Measurements from ENCODE around the gene SWT1.
"Not testable (repeated sequence)": the region's sequence is repeated elsewhere in the genome, so short reads cannot be mapped to it uniquely, and the experiment has no call there.

SWT1 gene

GRCh38 chr1:185252404-185252803 lies 95.4 kb downstream of the SWT1 start:
- not testable (repeated sequence) for DNase-seq

DNA sequence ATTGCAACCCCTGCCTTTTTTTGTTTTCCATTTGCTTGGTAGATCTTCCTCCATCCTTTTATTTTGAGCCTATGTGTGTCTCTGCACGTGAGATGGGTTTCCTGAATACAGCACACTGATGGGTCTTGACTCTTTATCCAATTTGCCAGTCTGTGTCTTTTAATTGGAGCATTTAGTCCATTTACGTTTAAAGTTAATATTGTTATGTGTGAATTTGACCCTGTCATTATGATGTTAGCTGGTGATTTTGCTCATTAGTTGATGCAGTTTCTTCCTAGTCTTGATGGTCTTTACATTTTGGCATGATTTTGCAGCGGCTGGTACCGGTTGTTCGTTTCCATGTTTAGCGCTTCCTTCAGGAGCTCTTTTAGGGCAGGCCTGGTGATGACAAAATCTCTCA lies 98.6 kb downstream of the SWT1 start:
- DNase-seq: not testable (repeated sequence)

- DNase-seq: not testable (repeated sequence)
Measured at GRCh38 chr1:185257116-185257949, 100.4 kb downstream of the SWT1 start.

DNA sequence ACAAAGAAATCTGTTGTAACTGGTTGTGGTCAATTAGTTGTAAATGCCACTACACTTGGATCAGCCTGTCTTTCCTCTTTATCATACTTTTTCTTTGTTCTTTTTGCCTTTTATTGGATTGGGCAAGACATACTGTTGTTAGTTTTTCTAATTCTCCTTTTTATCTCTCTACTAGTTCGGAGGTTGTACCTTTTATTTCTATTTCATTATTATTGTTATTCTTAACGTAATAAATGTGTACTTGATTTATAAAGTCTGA lies 100.9 kb downstream of the SWT1 start:
- DNase-seq: peak; percentile 28

DNA sequence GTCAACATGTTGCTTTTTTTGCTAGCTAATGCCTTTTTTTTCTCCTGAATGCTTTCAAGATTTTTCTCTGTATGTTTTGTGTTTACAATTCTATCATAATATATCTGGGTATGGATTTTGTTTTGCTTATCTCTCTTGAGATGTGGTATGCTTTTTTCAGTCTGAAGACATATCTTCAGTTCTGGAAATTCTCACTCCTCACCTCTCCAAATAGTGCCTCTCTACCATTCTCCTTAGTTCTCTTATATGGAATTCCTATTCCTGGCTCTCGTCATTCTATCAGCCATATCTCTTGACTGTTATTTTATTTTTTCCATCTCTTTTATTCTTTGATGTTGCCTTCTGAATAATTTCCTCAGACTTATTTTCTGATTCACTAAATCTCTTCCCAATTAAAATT lies 101.7 kb downstream of the SWT1 start:
- no peak for DNase-seq

GRCh38 chr1:185260611-185261010 lies 103.6 kb downstream of the SWT1 start:
- DNase-seq: no peak

DNA sequence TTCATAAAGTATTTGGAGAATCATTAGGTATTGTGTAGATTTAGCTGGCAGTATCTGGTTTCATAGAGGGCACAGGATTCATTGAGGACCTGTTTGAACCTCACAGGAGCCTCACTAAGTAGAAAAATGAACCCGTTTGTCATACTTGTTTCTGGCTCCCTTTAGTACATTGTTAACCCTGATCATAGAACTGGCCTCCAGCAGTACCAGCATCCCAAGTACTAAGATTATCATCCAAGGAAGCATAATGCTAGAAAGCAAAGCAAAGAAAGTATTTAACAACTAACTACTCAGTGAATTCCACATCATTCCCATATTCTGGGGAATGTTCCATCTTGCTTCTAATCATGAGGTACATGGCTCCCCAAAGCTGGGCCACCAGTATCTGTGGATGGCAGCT lies 105.2 kb downstream of the SWT1 start:
- no peak for DNase-seq

GRCh38 chr1:185263292-185263691 lies 106.3 kb downstream of the SWT1 start:
- DNase-seq: no peak

DNA sequence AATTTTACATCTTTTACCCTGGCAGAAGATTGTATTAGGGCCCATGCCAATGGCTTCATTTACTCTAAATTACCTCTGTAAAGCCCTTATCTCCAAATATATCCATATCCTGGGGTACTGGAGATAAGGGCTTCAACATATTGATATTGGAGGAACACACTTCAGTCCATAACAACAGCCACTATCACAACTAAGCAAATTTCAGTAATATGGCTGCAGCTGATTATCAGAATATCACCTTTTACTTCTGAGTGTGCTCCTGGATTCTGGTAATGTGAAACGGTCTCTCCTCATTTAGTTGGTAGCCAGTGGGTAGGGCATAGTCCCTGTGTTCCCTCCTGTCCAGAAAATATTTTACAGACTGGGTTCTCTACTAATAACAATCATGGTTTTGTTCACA lies 106.8 kb downstream of the SWT1 start:
- no peak for DNase-seq

DNA sequence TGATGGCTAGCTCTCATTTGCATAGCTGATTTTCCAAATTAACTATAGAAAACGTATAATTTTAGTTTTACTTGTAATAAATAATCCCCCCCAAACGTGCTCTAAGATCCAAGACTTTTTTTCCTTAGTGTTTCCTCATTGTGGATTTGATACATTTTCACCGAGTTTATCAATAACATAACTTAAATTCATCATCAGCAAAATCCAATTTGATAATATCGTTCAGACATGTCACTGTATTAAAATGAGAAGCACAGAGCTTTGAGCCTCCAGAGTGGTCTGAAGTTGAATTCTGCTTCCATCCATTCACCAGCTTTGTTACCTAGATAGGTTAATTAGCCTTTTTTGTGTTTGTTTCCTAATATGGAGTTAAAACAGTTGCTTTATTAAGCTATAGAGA lies 108.3 kb downstream of the SWT1 start:
- no peak for DNase-seq

GRCh38 chr1:185267301-185267700 lies 110.3 kb downstream of the SWT1 start:
- DNase-seq: no peak

- no peak for DNase-seq
Measured at GRCh38 chr1:185267701-185268100, 110.7 kb downstream of the SWT1 start.

- DNase-seq: no peak
Measured at GRCh38 chr1:185268352-185268751, 111.4 kb downstream of the SWT1 start.

GRCh38 chr1:185271921-185272320 lies 115.0 kb downstream of the SWT1 start:
- DNase-seq: no peak

GRCh38 chr1:185279571-185279970 lies 122.6 kb downstream of the SWT1 start:
- DNase-seq: peak; percentile 21

DNA sequence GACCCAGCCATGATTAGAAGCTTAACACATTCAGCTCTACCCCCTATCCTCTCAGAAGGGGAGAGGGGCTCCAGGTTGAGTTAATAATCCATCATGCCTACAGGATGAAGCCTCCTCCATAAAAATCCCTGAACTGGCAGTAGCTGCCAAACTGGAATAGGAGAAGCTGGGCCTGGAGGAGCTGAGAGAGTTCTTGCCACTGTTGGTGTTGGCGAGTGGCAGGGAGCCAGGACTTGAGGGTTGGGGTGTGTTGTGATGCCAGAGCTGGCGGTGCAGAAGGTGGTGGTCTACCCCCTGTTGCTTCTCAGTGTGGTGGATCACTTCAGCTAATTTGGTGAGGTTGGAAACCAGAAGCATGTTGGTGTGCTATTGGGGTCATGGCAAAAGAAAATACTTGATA lies 123.6 kb downstream of the SWT1 start:
- no peak for DNase-seq

DNA sequence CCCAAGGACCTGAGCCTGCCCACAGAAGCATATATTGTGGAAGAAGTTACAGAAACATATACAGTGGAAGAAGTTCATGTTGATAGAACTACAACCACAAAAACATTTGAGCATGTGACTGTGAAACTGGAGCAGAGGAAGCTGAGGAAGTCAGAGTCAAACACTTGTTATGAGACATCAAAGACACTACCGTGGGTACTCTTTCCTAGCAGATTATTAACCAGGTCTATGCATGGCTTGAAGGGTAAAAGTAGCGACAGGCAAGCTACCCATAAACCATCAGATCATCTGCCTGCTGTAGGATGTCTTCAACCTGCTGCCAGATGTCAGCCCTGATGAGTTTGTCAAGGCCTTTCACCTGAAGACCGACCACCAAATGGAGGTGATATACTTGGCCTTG lies 124.3 kb downstream of the SWT1 start:
- no peak for DNase-seq

GRCh38 chr1:185284116-185284515 lies 127.1 kb downstream of the SWT1 start:
- peak; percentile 5 for DNase-seq

DNA sequence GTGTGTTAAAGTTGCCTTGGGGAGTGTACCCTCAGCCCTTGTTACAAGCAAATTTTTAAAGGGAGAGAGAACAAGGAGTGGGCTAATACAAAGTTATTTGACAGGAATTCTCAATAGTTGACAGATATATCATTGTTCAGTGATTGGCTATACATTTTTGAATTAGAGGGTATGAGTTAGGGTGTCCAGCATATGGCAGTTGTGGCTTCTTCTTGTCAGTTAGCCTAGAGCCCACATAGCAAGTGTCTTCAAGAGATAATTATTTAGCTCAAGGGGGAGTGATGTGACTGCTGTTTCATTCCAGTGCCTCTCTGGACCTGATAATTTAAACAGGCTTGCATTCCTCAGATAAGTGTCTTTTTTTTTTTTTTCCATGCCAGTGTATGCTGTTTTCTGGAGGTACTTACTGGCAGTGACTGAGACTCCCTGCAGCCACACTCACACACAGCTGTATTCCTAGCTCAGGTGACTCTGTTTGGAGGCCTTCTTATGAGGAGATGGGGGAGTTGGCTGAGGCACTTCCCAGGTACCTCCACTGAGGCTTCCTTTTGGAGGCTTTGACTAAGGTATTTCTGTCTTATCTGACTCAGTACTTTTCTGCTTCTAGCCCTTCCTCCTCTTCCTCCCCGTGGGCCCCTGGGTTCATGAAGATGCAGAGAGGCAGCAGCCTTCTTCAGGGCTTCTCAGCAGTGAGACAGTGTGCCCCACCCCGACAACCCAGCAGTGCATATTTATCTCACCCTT lies 127.7 kb downstream of the SWT1 start:
- peak; percentile 8 for DNase-seq

DNA sequence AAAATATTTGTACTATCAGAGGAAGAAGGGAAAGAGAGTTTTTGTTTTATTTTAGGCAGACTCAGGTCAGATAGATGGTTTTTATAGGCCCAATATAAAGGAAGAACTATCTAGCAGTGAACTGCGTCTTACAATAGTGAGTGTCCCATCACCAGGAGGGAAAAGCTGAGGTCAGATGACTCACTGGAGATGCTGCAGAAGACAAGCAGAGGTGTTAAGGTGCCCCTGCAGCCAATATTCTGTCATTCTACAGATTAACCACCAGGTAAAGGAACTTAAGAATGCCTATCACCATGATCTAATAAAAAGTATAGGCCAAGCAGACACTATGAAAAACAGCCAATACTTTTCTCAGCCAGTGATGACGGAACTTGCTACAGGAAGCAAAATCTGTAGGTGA lies 130.5 kb downstream of the SWT1 start:
- DNase-seq: no peak

DNA sequence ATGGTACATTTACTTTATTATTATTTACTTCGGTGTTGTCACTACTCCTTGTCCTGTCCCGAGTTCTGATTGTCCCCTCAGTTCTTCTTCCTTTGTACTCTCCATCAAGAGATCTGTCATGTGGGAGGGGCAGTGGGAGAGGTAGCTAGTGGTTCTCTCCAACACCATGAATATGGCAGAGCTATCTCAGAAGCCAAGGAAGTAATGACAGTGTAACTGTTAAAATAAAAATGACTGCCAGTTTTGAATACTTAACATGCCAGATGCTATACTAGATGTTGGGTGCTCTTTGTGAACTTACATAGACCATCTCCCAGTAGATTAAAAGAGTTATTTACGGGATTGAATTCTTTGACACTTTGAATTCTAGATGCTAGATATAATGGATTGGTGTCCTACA lies 131.5 kb downstream of the SWT1 start:
- DNase-seq: no peak

GRCh38 chr1:185289880-185290279 lies 132.9 kb downstream of the SWT1 start:
- no peak for DNase-seq

DNA sequence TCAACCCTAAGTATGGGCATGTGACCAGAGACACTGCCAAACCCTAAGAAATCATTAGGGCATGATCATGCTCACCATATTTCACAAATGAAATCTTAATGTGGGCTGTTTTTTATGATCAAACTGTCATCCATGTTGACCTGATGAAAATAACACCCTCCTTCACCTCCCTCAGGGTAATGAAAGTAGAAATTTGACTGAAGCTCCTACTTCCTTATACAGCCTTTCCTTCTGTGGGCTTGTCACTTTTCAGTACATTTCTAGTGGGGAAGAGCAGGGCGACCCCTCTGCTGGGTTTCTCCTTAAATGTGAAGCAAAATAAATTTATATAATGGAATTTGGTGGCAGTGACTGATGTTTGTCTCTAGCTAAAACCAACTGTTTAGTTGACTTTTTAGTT lies 134.2 kb downstream of the SWT1 start:
- no peak for DNase-seq

- no peak for DNase-seq
Measured at GRCh38 chr1:185291652-185292051, 134.7 kb downstream of the SWT1 start.

All from fibroblast of skin of abdomen (primary cell).